Sigmoid colon (tissue), 3 donors: Measurements from ENCODE around the gene RASGRF2.

ENCODE experiments used
- CTCF ChIP-seq, 4 experiments: fragments of 450-650 bp in 3 of 4; fragments of 200-600 bp in 1 of 4; IDR thresholded peaks; one replicate each; pipeline ENCODE4 v1.5.1; 2016 to 2019; ENCODE audit warnings: antibody characterized with exemption in 4 of 4, mild to moderate bottlenecking in 3 of 4, moderate library complexity in 2 of 4
- POLR2A ChIP-seq, 2 donors: fragments of 450-650 bp; IDR thresholded peaks; one replicate each; pipeline ENCODE4 v1.6.1; 2016; ENCODE audit warnings: antibody characterized with exemption in 2 of 2, mild to moderate bottlenecking in 2 of 2, moderate library complexity in 2 of 2

GRCh38 chr5:81005708-81006107 is 45.5 kb downstream of the RASGRF2 start:
- TF ChIP-seq CTCF (IDR thresholded peaks at IDR 0.05) = no peak
- TF ChIP-seq POLR2A (IDR thresholded peaks at IDR 0.05) = no peak
